GM18858 (cell line): ENCODE data around the gene BMP6.

Source experiments
- ATAC-seq: cut with Tn5 transposase; IDR thresholded peaks from one replicate; pipeline ENCODE4 v1.9.1; 2021; ENCODE audit not compliant: unreplicated experiment

BMP6 gene

GRCh38 chr6:7725849-7726415, at the start of gene BMP6:
Gene BMP6 (plus strand): TSS chr6:7726099. CDS start chr6:7726956, 857 bp downstream.
- peak; percentile 57 for ATAC-seq

- ATAC-seq: no peak
Measured at GRCh38 chr6:7677229-7677628, 48.7 kb upstream of the BMP6 start.

GRCh38 chr6:7680393-7681075, 45.4 kb upstream of the BMP6 start:
- no peak for ATAC-seq

GRCh38 chr6:7681449-7681848, 44.5 kb upstream of the BMP6 start:
- no peak for ATAC-seq

GRCh38 chr6:7684076-7684475, 41.8 kb upstream of the BMP6 start:
- no peak for ATAC-seq

GRCh38 chr6:7684843-7685242, 41.1 kb upstream of the BMP6 start:
- ATAC-seq: no peak

- no peak for ATAC-seq
Measured at GRCh38 chr6:7685276-7685675, 40.6 kb upstream of the BMP6 start.

- ATAC-seq: no peak
Measured at GRCh38 chr6:7687145-7688111, 38.5 kb upstream of the BMP6 start.

- ATAC-seq: no peak
Measured at GRCh38 chr6:7691021-7691420, 34.9 kb upstream of the BMP6 start.

- ATAC-seq: no peak
Measured at GRCh38 chr6:7691675-7692452, 34.0 kb upstream of the BMP6 start.

GRCh38 chr6:7692453-7692784, 33.5 kb upstream of the BMP6 start:
- ATAC-seq: no peak

GRCh38 chr6:7693827-7694226, 32.1 kb upstream of the BMP6 start:
- no peak for ATAC-seq

GRCh38 chr6:7696061-7696460, 29.8 kb upstream of the BMP6 start:
- no peak for ATAC-seq

GRCh38 chr6:7697432-7697819, 28.5 kb upstream of the BMP6 start:
- no peak for ATAC-seq

- ATAC-seq: no peak
Measured at GRCh38 chr6:7697820-7698623, 27.9 kb upstream of the BMP6 start.

GRCh38 chr6:7701212-7701834, 24.6 kb upstream of the BMP6 start:
- no peak for ATAC-seq

GRCh38 chr6:7703148-7703680, 22.7 kb upstream of the BMP6 start:
- no peak for ATAC-seq

GRCh38 chr6:7705483-7705882, 20.4 kb upstream of the BMP6 start:
- ATAC-seq: no peak

- ATAC-seq: no peak
Measured at GRCh38 chr6:7706269-7706668, 19.6 kb upstream of the BMP6 start.

GRCh38 chr6:7707787-7708186, 18.1 kb upstream of the BMP6 start:
- ATAC-seq: no peak
